ENCODE results near the gene DLK2.

DNA sequence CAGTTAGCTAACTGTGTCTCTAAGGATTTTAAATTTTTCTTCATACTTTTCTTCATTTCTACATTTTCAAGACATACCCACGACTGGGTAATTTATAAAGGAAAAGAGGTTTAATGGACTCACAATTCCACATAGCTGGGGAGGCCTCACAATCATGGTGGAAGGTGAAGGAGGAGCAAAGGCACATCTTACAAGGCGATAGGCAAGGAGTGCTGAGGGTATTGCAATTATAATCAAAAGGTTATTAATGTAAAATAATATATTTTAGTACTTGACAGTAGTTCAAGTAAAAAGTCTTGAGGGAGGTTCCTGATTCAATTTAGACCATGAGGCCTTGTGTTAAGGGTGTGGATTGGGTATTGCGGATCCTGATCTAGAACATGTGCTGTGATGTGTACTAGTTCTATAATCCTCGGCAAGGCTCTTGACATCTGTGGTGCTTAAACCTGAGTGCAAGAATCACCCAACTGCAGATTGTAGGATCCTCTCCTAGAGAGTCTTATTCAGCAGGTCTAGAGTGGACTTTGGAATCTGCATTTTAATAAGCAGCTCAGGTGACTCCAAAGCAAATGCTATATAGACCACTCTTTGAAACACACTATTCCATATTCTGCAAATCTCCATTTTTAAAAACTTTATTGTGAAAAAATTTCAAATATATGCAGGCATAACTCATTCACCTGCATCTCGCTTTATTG lies 35.2 kb downstream of the DLK2 start:
- TF ChIP-seq POLR2AphosphoS5 (IDR thresholded peaks at IDR 0.05; ENCODE audit: insufficient read depth, low read depth, low read length) = no peak
- TF ChIP-seq POLR2A (IDR thresholded peaks at IDR 0.05; ENCODE audit: low read depth, low read length) = no peak
- TF ChIP-seq, protein P1, sequence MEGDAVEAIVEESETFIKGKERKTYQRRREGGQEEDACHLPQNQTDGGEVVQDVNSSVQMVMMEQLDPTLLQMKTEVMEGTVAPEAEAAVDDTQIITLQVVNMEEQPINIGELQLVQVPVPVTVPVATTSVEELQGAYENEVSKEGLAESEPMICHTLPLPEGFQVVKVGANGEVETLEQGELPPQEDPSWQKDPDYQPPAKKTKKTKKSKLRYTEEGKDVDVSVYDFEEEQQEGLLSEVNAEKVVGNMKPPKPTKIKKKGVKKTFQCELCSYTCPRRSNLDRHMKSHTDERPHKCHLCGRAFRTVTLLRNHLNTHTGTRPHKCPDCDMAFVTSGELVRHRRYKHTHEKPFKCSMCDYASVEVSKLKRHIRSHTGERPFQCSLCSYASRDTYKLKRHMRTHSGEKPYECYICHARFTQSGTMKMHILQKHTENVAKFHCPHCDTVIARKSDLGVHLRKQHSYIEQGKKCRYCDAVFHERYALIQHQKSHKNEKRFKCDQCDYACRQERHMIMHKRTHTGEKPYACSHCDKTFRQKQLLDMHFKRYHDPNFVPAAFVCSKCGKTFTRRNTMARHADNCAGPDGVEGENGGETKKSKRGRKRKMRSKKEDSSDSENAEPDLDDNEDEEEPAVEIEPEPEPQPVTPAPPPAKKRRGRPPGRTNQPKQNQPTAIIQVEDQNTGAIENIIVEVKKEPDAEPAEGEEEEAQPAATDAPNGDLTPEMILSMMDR (IDR thresholded peaks at IDR 0.05; ENCODE audit: extremely low read depth in 1 of 2, insufficient read depth in 1 of 2, low read depth in 1 of 2, low read length in 2 of 2) = no peak
- no peak for TF ChIP-seq EZH2 (IDR thresholded peaks at IDR 0.05; ENCODE audit: borderline replicate concordance, low read depth, low read length, severe bottlenecking)
- no peak for TF ChIP-seq MYC (IDR thresholded peaks at IDR 0.05; ENCODE audit: low read depth, low read length)
